ENCODE data around the gene CSTF1.
A peak's percentile ranks its signal among the peaks of the same experiment; 100 is the strongest.
"Not testable (repeated sequence)": the region's sequence is repeated elsewhere in the genome, so short reads cannot be mapped to it uniquely, and the experiment has no call there.

Gene CSTF1

DNA sequence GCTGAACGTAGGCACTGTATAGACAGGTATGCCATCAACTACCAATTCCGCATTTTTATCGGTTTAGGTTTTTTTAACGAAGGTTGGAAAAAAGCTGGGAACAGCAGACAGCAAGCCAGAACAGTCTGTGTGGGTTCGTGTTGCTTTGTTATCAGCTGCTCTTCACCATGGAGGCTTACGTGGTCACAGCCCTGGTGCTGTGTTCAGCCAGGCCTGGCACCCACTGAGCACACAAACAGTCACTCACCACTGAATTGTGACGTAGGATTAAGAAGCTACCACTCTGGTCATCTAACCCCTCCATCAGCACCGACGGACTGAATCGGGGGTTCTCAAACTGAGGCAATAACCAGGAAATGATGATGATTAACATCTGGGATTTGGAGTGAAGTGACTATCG is 20.5 kb upstream of the CSTF1 start:
- no peak for DNase-seq

- DNase-seq = no peak
Measured at GRCh38 chr20:56372850-56373249, 19.6 kb upstream of the CSTF1 start.

- no peak for DNase-seq
Measured at GRCh38 chr20:56373942-56374341, 18.5 kb upstream of the CSTF1 start.

DNA sequence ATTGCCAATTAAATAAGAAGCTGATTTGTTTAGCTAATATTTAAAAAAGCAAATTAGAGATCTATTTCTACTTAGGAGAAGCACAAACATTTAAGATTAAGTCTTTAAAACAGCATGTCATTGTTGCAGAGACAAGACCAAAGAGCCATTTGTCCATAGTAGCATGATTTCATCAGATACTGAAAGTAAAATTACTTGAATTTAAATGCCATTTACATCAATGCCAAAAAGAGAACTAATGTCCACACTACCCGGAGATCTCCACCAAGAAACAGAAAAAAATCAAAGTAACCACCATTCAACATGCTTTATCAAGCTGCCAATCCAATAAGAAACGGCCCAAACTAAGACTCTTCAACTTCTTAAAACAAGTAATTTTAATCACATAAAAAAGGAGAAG is 16.1 kb upstream of the CSTF1 start:
- no peak for DNase-seq

DNA sequence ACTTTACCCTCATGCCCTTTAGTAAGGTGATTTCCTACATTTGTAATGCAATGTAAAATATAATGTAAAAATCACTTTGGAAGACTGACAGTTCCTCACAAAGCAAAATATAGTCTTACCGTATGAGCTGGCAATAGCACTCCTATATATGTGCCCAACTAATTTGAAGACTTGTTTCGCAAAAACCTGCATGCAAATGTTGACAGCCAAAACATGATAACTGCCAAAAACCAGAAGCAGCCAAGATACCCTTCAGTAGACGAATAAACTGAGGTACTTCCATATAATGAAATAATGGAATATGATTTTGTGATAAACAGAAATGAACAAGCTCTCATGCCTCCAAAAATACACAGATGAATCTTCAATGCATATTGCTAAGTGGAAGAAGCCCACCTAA is 14.1 kb upstream of the CSTF1 start:
- DNase-seq = no peak

DNA sequence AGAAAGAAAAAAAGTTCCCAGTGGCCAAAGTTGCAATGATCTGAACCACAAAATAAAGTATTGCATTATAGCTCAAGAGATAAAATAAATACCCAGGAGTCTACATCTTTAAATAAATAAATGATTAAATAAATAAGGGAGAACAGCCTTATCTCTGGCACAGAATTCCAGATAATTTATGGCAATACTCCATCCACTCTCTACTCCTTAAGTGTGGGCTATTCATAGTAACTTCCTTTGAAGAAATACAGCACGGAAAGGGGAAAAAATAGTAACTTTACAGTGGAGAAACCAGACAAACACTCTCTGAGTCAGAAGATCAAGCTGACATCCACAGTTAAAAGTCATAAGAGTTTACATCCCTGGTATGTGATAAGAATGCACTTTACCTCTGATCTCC is 12.1 kb upstream of the CSTF1 start:
- no peak for DNase-seq

GRCh38 chr20:56381501-56381900 is 10.9 kb upstream of the CSTF1 start:
- DNase-seq = no peak

GRCh38 chr20:56382696-56383095 is 9.7 kb upstream of the CSTF1 start:
- no peak for DNase-seq

- DNase-seq = no peak
Measured at GRCh38 chr20:56383334-56383733, 9.1 kb upstream of the CSTF1 start.

- DNase-seq = no peak
Measured at GRCh38 chr20:56385130-56385529, 7.3 kb upstream of the CSTF1 start.

- DNase-seq = no peak
Measured at GRCh38 chr20:56386219-56386618, 6.2 kb upstream of the CSTF1 start.

DNA sequence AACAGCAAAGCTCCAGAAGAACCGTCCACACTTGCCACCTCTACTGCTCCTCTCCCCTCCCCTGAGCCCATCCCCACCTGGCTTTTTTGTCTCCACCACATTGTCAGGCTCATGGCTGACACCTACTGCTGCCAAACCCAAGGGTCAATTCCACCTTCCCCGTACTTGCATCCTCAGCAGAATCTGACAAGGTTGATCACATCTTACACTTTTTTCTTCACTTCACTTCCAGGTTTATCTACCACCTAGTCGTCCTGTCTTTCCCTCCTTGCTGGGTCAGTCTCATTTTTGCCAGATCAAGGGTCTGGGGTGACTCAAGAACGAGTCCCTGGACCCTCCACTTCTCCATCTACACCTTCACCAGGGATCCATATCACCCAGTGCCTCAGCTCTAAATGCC is 3.6 kb upstream of the CSTF1 start:
- no peak for DNase-seq

- no peak for DNase-seq
Measured at GRCh38 chr20:56389807-56390206, 2.6 kb upstream of the CSTF1 start.

GRCh38 chr20:56390396-56390795 is 2.0 kb upstream of the CSTF1 start:
- not testable (repeated sequence) for DNase-seq

DNA sequence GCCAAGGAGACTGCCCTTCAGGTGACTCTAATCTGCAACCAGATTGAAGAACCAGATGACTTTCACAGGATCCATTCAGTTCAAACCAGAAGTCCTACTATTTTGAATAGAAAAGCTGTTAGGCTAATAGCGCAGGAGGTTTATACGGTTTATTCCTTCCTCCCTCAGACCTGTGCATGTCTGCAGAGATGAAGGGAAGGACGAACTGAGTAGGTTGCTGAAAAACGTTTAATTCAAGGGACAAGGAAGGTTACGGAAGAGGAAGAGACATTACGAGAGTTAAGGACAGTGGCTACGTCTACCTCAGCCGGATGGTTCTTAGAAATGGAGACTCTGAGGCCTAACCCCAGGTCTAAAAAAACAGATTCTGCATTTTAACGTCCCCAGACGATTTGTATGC is 1.4 kb upstream of the CSTF1 start:
- no peak for DNase-seq

GRCh38 chr20:56391596-56392131 is 781 bp upstream of the CSTF1 start:
- DNase-seq = no peak

DNA sequence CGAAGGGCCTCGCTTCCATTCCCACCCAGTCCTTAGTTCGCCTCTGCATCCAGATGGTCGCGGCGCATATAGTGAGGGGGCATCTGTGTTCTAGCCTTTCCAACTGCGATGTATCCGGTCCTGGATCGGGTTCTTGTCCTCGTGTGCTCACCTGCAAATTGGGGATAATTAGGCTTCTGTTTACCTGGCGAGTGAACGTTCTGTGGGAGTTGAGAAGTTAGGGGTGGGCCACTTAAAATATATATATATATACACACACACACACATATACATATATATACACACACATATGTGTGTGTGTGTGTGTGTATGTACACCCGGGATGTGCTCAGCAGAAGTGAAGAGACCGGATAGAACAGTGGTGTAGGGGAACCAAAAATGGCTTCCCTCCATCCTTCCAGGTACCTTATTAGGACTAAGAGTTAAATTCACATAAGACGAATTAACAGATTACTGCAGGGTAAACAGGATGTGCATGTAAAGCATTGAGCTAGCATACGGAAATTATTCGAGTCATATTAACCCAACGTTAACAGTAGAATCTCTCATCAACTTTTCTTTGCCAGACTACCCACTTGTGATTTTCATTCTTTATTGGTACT is 537 bp downstream of the CSTF1 start:
- DNase-seq = peak in 3 of 6 experiments; percentile 26 to 33 (median 27)

GRCh38 chr20:56393653-56394052 is 1.2 kb downstream of the CSTF1 start:
- no peak for DNase-seq

- no peak for DNase-seq
Measured at GRCh38 chr20:56395166-56395565, 2.7 kb downstream of the CSTF1 start.

- DNase-seq = peak; percentile 12 to 79 (median 53)
Measured at GRCh38 chr20:56400001-56400640, 7.7 kb downstream of the CSTF1 start.

DNA sequence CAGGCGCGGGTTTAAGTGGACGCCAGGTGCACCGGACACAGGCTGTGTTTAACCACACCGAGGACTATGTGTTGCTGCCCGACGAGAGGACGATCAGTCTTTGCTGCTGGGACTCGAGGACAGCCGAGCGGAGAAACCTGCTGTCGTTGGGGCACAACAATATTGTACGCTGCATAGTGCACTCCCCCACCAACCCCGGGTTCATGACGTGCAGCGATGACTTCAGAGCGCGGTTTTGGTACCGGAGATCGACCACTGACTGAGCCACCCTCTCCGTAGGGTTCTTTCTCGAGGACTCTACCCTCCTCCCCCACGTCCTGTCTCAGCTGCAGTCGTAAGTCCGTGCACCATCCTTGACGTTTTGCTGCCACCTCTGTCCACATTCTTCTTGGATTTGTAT is 11.0 kb downstream of the CSTF1 start:
- DNase-seq = peak in 1 of 6 experiments; percentile 69

DNA sequence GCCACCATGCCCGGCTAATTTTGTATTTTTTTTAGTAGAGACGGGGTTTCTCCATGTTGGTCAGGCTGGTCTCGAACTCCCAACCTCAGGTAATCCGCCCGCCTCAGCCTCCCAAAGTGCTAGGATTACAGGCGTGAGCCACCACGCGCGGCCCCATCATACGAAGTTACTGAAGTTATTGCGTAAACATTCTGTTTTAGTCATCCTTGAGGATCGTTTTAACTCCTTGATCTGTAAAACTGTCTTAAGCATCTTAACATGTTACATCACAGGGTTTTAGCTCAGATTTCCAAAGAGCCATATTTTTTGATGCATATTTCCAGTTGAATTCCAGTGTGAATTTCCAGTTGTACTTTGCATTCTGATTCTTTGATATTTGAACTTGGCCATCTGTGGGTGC is 12.9 kb downstream of the CSTF1 start:
- not testable (repeated sequence) for DNase-seq

DNA sequence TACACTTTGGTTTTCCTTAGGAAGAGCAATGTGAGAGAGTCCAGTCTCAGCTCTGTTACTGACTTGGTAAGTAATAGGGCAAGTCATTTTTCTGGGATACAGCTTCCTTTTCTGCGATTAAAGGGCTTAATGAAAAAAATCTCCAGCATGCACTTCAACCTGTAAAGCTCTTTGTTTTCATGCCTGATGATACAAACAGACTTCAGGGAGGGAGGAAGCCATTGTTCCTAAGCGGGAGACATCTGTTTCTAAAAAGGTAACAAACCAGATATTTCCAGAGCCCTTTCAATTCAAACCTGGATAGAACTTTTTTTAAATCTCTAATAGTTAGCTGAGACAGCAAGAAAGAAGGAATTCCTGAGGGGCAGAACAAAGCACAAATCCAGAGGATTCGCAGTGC is 14.5 kb downstream of the CSTF1 start:
- no peak for DNase-seq

DNA sequence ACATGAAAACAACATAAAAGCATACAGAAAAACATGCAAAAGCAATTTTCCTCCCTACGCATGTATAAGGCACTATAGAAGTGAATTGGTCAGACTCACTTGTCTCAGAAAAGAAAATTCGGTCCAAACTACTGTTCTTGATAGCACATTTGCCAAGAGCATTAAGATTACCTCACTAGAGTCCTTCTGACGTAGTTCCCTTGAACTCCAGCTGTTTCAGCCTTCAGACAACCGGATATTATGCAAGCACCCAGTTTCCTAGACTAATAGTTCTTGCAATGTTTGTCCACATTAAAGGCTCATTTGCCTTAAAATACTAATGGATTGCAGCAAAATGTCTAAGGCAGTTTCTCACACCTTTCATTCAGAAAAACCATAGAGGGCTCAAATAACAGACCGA is 17.1 kb downstream of the CSTF1 start:
- DNase-seq = no peak

DNA sequence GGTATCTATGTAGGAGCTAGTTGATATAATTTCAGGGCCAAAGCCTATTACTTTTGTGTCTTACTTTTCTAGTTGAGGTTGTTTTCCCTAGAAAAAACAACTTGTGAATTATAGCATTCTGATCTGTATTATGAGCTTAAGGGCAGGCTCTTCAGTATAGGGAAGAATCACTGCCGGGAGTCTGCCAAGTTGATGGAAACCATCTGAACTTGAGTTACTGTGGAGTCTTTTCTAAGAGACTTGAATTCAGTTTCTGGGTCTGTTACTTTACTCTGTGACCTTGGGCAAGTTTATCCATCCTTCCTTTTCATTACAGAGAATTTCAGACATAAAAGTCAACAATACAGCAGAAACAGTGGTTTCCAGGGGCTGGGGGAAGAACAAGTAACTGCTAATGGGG is 17.5 kb downstream of the CSTF1 start:
- no peak for DNase-seq
